Measurements from ENCODE around the gene ZSWIM3.

ZSWIM3 gene

DNA sequence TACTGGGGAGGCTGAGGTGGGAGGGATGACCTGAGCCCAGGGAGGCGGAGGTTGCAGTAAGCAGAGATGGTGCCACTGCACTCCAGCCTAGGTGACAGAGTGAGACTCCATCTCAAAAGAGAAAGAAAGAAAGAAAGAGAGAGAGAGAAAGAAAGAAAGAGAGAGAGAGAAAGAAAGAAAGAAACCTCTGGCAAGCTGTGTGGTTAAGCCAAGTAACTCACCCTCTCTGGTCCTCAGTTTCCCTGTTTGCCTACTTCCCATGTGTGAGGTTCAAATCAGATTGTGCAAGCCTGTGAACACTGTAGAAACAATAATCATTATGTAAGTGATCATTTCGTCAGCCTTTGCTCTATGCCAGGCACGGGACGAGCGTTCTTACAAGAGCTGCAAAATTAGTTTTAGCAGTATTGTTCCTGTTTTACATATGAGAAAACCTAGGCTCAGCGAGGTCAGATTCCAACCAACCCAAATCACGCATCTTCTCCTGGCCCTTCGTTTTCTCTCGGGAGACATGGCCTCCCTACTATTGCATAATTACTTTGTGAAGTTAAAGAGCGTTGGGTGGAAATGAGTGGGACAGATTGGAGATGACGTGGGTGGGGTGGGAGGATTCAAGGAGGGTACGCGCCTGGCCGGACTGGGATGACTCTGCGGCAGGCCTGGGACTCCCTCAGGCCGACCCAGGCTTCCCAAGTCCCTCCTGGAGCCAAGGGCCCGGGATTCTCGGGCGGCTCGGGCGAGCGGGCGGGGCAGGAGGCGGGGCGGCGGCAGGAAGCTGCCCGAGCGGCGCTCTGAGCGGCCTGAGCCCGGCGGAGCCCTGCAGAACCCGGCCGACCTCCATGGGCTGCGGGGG, 24.2 kb upstream of the ZSWIM3 start, which contains the start of gene SNX21:
SNX21 (plus strand) TSS at position 770 of the 853 bp plus-strand sequence. CDS start 121 bp downstream, outside the sequence.
- DNase-seq: peak; percentile 44

DNA sequence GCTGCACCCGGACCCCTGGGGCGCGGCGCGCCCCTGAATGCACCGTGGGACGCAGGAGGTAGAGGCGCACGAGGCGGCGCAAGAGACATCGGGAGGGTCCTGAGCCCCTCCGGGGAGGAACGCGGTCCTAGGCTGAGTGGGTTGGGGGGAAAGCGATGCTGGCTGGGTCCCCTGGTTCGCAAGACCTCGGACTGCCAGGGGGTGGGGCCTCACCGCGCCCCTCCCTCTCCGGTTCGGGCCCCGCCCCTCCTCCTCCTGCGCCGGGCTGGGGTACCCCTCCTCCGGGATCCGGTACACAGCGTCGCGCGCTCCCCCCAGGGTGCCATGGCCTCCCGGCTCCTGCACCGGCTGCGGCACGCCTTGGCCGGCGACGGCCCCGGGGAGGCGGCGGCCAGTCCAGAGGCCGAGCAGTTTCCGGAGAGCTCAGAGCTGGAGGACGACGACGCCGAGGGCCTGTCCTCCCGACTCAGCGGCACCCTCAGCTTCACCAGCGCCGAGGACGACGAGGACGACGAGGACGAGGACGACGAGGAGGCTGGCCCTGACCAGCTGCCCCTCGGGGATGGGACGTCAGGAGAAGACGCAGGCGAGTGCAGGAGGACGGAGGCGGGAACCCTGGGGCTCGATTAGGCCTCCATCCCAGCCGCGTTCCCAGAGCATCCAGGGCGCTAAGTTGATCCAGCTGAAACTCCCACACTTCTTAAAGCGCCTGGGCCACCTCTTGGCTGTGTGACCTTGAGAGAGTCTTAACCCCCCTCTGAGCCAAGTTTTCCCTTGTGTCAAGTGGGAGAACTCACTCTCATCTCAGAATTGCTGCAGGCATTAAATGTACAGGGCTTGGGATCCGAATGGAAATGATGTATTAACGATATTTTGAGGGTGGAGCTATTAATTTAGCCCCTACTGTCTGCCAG, 23.3 kb upstream of the ZSWIM3 start:
- no peak for DNase-seq

DNA sequence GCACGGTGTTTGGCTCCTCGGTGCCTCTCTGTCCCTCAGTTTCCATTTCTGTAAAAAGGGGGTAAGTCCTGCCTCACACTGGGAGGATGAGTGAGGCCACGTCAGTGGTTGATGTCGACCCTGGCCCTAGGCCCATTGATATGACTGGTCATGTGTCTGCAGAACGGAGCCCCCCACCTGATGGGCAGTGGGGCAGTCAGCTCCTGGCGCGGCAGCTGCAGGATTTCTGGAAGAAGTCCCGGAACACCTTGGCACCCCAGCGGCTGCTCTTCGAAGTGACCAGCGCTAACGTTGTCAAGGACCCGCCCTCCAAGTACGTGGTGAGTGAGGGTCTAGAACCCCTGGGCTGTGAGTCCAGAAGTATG, 22.6 kb upstream of the ZSWIM3 start:
- no peak for DNase-seq

DNA sequence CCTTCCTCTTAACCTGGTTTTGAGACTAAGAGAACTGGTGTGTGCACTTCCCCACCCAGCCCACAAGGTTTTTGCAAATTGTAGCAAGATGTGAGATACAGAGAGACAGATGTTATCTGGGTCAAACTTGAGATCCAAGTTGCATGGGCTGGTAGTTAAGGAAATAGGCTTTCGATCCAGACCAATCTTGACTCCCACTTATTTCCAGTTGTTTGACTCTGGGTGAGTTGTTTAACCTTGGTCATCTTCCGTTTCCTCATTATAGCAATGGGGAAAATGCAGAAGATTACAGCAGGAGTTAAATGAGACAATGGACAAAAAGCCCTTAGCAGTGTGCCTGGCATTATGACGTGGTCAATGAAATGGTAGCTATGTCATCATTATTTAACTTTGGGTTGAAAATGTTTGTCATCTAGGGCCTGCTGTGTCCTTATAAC, 22.1 kb upstream of the ZSWIM3 start:
- DNase-seq: no peak

DNA sequence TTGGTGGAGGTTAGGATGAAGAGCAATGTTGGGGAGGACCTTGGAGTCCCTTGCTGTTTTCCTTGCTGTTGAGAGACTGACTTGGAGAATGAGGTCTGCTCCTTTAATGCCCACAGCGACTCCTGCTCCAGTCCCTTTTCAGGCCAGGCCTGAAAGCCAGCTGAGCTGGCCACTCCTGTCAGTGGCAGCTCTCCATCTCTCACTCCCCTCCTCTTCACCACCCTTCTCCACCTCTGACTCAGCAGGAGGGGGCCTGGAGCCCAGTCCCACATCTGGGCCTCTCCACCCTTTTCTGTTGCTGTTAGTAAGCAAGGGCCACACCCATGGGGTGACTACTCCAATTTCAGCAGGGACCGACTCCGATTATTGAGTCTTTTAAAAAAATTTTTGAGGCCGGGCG, 21.6 kb upstream of the ZSWIM3 start:
- no peak for DNase-seq

DNA sequence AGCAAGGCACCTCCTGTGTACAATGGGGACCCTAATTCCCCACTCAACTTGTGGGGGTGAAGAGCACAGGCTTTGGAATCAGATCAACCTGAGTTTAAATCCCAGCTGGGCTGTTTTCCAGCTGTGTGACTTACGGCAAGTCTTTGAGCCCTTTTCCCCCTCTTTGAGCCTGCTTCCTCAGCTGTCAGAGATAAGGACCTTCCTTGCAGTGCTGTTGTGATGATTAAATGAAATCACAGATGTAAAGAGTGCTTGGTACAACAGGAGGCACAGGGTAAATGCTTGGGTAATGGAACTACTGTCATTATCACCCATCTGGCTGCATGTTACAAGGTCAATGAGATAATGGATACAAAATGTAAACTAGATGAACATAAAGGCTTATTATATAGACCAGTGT, 20.6 kb upstream of the ZSWIM3 start:
- peak; percentile 52 for DNase-seq

DNA sequence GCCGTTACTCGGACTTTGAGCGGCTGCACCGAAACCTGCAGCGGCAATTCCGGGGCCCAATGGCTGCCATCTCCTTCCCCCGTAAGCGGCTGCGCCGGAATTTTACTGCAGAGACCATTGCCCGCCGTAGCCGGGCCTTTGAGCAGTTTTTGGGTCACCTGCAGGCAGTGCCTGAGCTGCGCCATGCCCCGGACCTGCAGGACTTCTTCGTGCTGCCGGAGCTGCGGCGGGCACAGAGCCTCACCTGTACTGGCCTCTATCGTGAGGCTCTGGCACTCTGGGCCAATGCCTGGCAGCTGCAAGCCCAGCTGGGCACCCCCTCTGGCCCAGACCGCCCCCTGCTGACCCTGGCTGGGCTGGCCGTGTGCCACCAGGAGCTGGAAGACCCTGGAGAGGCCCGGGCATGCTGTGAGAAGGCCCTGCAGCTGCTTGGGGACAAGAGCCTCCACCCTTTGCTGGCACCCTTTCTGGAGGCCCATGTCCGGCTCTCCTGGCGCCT, 16.7 kb upstream of the ZSWIM3 start:
- DNase-seq: no peak

DNA sequence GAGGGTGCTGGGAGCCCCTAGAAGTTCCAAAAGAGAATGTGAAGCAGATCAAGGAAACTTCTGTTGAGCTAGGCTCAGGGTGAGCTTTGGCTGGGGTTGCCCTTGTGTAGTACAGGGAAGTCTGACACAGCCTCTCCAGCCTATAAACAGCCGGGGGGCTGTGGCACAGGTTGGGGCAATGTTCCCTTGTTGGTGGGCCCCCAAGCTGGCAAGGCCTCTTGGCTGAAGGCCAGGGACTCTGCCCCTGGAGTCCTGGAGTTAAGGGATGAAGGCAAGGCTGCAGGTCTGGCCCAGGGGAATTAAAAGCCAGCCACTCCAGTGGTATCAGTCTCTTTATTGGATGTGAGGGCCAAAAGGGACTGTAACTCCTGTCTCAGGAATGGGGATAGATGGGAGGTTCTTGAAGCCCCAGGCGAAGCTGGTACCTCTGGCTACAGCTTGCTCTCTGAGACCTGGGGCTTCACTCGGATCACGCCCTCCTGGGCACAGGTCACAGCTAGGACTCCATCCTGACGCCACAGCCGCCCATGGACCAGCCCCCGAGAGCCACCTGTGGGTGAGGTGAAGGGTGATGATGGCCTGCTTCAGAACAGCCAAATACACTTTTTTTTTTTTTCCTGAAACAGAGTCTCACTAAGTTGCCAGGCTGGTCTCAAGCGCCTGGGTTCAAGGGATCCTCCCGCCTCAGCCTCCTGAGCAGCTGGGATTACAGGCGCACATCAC, 15.8 kb upstream of the ZSWIM3 start:
- no peak for DNase-seq

DNA sequence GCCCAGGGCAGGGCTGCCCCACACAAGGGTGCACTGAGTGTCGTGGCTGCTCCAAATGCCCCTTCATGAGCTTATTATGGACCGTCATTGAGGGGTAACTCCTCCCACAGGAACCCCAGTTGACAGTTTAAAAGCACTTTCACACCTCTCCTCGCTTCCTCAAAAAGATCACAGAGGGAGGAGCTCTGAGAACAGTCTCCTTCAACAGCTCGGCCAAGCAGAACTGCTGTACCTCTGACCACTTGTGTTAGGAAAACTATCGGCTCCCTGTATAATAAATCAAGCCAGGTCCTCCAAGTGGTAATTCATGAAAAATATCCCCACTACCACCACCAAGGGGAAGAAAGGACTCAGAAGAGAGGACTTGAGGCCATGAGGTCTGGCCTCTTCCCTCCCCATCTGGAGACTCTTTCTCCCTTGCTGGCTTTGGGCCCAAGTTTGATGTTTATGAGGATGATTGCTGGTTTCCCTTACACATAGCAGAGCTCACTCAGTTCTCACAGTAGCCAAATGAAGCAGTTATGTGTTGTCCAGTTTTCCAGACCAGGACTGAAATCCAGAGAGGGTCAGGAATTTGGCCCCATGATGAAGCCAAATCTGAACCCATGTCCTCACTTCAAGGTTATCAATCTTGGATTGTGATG, 15.1 kb upstream of the ZSWIM3 start:
- no peak for DNase-seq

DNA sequence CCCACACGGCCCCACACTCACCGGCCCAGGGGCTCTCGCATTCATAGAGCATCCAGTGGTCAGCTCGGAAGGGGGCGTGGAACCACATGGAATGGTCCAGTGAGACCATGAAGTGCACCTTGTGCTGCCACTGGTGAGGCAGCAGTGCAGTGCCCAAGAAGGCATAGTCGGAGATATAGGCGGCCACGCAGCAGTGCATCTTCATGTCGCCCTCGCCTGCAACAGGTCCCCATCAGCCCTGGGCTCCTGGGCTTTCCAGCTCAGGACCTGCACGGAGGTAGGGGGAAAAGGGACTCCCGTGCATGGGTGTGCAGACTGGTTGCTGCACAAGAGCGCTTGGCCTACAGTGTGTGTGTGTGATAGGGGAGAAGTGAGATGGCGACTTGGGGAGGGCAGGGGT, 13.9 kb upstream of the ZSWIM3 start:
- no peak for DNase-seq

DNA sequence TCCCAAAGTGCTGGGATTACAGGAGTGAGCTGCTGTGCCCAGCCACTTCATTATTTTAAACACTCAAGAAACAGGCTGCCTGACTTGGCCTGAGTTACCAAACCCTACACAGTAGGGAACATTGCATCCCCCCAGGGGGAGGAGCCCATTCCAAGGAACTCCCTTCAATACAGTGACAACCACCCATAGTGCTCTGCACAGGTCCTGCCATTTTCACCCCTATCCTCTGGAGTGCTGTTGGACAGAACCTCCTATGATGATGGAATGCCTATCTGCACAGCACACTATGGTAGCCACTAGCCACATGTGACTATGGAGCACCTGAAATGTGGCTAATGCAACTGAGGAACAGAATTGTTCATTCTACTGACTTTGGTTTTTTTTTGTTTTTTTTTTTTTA, 12.0 kb upstream of the ZSWIM3 start:
- DNase-seq: no peak

DNA sequence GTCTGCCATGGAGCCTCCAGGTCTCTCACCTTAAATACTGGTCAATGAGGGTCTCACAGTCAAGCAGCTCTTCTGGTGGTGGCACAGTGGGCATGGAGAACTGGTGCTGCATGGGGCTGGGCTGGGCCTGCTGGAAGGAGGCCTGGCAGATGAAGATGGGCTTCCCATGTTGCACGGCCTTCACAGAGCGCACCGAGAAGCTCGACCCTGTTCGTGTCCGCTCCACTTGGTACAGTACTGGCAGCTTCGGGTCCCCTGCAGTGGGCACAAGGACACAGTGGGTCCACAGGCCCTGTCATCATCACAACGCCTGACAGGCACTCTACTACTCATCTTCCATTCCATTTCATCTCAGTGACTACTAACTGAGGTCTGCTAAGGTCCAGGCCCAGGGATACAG, 9.0 kb upstream of the ZSWIM3 start:
- DNase-seq: no peak

DNA sequence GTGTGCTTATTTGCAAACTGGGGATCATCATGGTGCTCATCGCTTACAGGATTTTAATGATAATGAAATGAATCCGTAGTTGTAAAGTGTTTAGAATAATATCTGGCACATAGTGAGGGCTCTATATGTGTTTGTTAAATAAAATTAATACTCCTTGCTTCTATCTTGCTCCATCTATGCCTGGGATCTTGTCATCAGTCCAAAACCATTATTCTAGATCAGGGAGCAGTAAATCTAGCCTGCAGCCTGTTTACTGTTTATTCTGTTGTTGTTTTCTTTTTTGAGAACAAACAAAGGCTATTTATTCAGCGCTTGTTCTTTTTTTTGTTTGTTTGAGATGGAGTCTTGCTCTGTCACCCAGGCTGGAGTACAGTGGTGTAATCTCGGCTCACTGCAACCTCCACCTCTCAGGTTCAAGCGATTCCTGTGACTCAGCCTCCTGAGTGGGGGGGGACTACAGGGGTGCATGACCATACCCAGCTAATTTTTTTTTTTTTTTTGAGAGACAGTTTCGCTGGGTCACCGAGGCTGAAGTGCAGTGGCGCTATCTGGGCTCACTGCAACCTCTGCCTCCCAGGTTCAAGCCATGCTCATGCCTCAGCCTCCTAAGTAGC, 8.3 kb upstream of the ZSWIM3 start:
- no peak for DNase-seq

DNA sequence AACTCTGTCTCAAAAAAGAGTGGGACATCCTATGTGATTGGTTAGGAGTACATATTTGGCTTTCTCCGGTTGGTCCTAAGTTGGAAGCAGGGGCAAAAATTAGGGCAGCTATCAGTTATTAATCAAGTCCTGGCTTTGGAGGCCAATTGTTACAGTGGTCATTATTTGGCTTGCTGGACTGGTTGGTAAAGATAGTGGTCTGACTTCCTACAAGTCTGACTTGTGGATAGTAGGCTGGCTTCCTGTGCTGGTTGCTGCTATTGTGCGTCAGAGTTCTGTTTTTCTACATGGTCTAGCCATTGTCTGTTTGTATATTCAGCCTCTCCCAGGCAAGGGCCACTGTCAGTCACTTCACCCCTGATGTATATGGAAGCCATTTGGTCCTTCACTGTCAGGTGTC, 7.2 kb upstream of the ZSWIM3 start:
- no peak for DNase-seq

DNA sequence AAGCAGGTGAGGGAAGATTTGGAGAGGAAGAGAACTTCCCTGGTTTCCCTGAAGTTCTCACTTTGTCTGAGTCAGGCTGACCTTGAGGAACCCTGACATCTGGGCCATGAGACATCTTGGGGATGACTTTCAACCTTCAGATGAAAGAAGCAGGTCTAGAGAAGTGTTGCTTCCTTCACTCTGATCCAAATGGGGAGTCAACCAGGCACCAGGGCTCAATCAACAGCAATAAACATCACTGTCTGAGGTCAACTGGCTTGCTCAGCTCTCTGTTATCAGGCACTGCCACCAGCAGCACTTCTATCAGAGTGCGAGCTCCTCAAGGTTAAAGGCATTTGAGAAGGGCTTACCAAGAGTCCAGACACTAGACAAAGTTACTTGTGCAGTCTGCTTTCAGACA, 6.5 kb upstream of the ZSWIM3 start:
- peak; percentile 70 for DNase-seq

DNA sequence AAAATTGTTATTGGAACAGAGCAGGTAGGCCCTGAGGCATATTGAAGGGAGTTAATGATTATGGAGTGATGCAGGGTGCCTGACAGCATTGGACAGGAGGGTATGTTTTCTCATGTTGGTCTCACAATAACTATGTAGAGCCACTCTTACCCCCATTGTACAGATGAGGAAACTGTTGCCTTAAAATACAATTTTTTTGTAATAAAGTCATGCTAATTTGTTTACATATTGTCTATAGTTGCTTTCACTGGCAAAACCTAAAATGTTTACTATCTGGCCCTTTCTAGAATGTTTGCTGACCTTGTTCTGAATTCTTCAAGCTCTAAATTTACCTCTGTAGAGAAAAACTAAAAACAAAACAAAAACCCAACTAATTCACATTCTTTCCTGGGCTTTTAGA, 5.9 kb upstream of the ZSWIM3 start:
- no peak for DNase-seq

DNA sequence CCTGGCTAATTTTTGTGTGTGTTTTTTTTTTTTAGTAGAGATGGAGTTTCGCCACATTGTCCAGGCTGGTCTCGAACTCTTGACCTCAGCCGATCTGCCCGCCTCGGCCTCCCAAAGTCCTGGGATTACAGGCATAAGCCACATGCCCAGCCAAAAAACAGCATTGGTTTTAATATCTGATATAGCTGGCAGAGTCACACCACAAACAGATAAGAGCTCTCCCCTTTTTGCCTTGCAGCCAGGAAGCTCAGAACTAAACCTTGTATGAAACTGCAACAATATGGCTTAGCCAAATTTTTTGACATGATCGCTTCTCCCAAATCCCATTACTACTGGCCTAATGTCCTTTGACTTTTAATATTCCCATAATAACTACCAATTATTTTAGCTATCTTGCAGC, 5.1 kb upstream of the ZSWIM3 start:
- peak; percentile 10 for DNase-seq

DNA sequence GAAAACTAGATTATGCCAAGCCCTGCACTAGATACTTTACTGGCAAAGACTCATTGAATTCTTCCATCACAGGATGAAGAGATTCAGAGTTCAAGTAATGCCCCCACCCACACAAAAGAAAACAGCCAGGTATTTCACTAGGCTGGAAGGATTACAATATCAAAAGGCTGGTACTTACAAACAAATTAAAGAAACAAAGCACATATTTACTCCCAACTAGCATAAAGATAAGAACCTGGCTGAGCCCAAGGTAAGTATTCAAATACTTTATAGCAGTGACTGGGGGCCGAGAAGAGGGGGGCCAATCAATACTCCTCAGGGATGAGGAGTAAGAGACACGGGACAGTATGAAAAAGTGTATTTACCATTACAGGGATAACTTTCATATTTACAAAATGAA, 3.9 kb upstream of the ZSWIM3 start:
- no peak for DNase-seq

DNA sequence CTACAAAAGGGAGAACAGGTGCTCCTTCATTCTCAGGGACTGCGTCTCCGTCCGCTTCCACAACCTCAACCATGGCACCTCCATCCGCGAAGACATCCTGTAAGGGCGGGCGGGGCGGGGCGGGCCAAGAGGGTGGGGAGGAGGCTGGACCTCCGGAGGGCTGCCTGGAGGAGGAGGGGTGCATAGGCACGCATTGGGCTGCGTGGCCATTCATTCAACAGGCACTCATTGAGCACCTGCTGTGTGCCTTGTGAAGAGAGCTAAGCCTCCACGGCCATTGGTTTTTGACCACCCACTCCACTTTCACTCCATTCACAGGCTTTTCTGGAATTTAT, 435 bp downstream of the ZSWIM3 start:
- DNase-seq: peak; percentile 85

DNA sequence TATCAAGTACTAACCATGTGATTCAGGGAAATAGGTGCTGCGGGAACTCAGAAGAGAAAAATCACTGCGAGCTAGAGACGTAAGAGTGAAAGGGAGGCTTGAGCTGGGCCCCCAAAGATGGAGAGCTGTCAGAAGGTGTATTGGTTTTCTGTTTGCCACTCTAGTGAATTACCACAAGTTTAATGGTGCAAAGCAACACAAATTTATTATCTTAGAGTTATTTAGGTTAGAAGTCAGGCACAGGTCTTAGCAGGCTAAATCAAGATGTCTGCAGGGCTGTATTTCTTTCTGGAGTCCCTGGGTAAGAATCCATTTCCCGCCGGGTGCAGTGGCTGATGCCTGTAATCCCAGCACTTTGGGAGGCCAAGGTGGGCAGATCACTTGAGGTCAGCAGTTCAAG, 2.5 kb downstream of the ZSWIM3 start:
- DNase-seq: no peak

DNA sequence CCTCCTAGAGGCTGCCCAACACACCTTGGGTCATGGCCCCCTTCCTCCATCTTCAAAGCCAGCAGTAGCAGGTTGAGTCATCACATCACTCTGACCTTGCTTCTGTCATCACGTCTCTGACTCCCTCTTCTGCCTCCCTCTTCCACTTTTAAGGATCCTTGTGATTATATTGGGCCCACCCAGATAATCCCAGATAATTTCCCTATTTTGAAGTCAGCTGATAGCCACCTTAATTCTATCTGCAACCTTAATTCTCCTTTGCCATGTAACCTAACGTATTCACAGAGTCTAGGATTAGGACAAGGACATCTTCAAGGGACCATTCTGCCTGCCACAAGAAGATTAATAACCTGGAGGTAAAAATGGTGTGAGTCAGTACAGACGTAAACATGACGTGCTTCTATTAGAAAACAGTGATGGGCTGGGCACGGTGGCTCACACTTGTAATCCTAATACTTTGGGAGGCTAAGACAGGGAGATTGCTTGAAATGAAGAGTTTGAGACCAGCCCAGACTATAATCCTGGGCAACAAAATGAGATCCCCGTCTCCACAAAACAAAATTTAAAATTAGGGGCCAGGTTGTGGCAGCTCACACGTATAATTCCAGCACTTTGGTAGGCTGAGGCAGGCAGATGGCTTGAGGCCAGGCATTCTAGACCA, 3.3 kb downstream of the ZSWIM3 start:
- no peak for DNase-seq
